ENCODE measurements around the gene THAP5. TPM values are rescaled to one million over a fixed set of nuclear protein-coding genes. Genes with fewer than 3 reads are reported as not detected.

The THAP5 gene
- total and polyA plus RNA-seq, 2 donors (not counting 3 experiments of a cell fraction or from before 2014, with no cell fraction given), result 2.5 to 14.1 TPM

DNA sequence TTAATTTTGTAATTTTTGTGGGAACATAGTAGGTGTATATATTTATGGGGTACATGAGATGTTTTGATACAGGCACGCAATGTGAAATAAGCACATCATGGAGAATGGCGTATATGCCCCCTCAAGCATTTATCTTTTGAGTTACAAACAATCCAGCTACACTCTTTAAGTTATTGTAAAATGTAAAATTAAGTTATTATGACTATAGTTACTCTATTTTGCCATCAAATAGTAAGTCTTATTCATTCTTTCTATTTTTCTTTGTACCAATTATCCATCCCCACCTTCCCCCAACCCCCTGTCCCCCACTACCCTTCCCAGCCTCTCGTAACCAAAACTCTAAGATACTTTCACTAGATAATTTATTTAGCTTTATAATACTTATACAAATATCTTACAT lies 35.8 kb downstream of the THAP5 start:
- Histone ChIP-seq H3K4me2 (ENCODE audit: insufficient read depth, low read length) (no peak overlapping the region), H3K79me2 (ENCODE audit: control insufficient read depth, insufficient read depth, low read length) (no peaks in the 10 kb centered on the region), H3K36me3 (ENCODE audit: control insufficient read depth in 2 of 2, extremely low read depth in 1 of 2, insufficient read depth in 2 of 2, low read length in 2 of 2) (no peaks in the 10 kb centered on the region), H3K27ac (ENCODE audit: insufficient read depth, low read depth, low read length) (no peak overlapping the region), H3K9me3 (replicated peaks; ENCODE audit: control insufficient read depth, insufficient read depth, low read length) (no peaks in the 10 kb centered on the region), H2AFZ (ENCODE audit: low read depth, low read length) (no peak overlapping the region), H3K27me3 (ENCODE audit: control insufficient read depth in 2 of 2, insufficient read depth in 2 of 2, low read length in 2 of 2) (no peaks in the 10 kb centered on the region), H3K4me3 (replicated peaks in 1 of 3; ENCODE audit: insufficient read depth in 1 of 3, low read depth in 1 of 3, low read length in 3 of 3) (no peak overlapping the region), H3K9ac (replicated peaks; ENCODE audit: extremely low read depth, insufficient read depth, low read length) (no peak overlapping the region), H3K4me1 (ENCODE audit: control insufficient read depth, extremely low read depth, insufficient read depth, low read length) (no peaks in the 10 kb centered on the region), H3K9me1 (replicated peaks; ENCODE audit: control insufficient read depth, extremely low read depth, insufficient read depth, low read length) (no peaks in the 10 kb centered on the region), H4K20me1 (replicated peaks; ENCODE audit: control insufficient read depth, extremely low read depth, insufficient read depth, low read length) (no peaks in the 10 kb centered on the region)
- no peak for DNase-seq (ENCODE audit: low read depth, low spot score)
- no peak for TF ChIP-seq EZH2 (IDR thresholded peaks at IDR 0.05; ENCODE audit: borderline replicate concordance, low read depth, low read length, severe bottlenecking)
- no peak for TF ChIP-seq MYC (IDR thresholded peaks at IDR 0.05; ENCODE audit: low read depth, low read length)
- TF ChIP-seq GATA2 (IDR thresholded peaks at IDR 0.05; ENCODE audit: insufficient read depth, insufficient read length, low read depth, low read length), result no peak
- no peak for TF ChIP-seq JUN (IDR thresholded peaks at IDR 0.05; ENCODE audit: borderline replicate concordance, insufficient read depth, insufficient read length, low read depth)
- TF ChIP-seq, protein P1, sequence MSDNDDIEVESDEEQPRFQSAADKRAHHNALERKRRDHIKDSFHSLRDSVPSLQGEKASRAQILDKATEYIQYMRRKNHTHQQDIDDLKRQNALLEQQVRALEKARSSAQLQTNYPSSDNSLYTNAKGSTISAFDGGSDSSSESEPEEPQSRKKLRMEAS (IDR thresholded peaks at IDR 0.05; ENCODE audit: insufficient read depth, insufficient read length), result no peak
- no peak for TF ChIP-seq POLR2A (IDR thresholded peaks at IDR 0.05; ENCODE audit: low read depth, low read length)
- TF ChIP-seq POLR2AphosphoS5 (IDR thresholded peaks at IDR 0.05; ENCODE audit: insufficient read depth, low read depth, low read length), result no peak
- TF ChIP-seq FOS (IDR thresholded peaks at IDR 0.05; ENCODE audit: borderline replicate concordance, insufficient read depth, low read length), result no peak
- TF ChIP-seq, protein P2, sequence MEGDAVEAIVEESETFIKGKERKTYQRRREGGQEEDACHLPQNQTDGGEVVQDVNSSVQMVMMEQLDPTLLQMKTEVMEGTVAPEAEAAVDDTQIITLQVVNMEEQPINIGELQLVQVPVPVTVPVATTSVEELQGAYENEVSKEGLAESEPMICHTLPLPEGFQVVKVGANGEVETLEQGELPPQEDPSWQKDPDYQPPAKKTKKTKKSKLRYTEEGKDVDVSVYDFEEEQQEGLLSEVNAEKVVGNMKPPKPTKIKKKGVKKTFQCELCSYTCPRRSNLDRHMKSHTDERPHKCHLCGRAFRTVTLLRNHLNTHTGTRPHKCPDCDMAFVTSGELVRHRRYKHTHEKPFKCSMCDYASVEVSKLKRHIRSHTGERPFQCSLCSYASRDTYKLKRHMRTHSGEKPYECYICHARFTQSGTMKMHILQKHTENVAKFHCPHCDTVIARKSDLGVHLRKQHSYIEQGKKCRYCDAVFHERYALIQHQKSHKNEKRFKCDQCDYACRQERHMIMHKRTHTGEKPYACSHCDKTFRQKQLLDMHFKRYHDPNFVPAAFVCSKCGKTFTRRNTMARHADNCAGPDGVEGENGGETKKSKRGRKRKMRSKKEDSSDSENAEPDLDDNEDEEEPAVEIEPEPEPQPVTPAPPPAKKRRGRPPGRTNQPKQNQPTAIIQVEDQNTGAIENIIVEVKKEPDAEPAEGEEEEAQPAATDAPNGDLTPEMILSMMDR (IDR thresholded peaks at IDR 0.05; ENCODE audit: extremely low read depth in 1 of 2, insufficient read depth in 1 of 2, low read depth in 1 of 2, low read length in 2 of 2), result no peak
- ChIA-PET CTCF (no interaction called here), POLR2A (no interaction called here)
- no peak for FAIRE-seq
- no TSS peak for BruUV-seq (replicated peaks)
- dilution Hi-C loops (cut with MboI; ENCODE audit: extremely low pct_ligation_motif_present, low sequenced_read_pairs) (no loop called here), intact Hi-C loops (cut with micrococcal nuclease) (no loop called here)

All from endothelial cell of umbilical vein (primary cell).